SK-N-SH treated with all-trans-retinoic acid at 6 μM for 48 hours (cell line): ENCODE measurements around the gene FOLR2.

Experiments
- ATAC-seq: fragments of 200-7000 bp; cut with Tn5 transposase; 3 replicates; pipeline ENCODE4 v1.9.1; 2020; ENCODE audit warnings: mild to moderate bottlenecking, moderate library complexity
- ARNTL ChIP-seq: fragments of 450-650 bp; formaldehyde crosslinking; IDR thresholded peaks from 2 replicates; pipeline ENCODE4 v1.5.0; 2020; ENCODE audit warnings: low read depth, mild to moderate bottlenecking, moderate library complexity, borderline replicate concordance
- BACH2 ChIP-seq: fragments of 250-450 bp; sonication (Bioruptor Pico); IDR thresholded peaks from 2 replicates; pipeline ENCODE4 v1.9.0; 2021; ENCODE audit warnings: mild to moderate bottlenecking, borderline replicate concordance
- CSDC2 ChIP-seq: fragments of 250-450 bp; sonication (Bioruptor Pico); IDR thresholded peaks from 2 replicates; pipeline ENCODE4 v1.5.0; 2020; ENCODE audit warnings: mild to moderate bottlenecking, moderate library complexity
- ESRRG ChIP-seq: fragments of 250-450 bp; sonication (Bioruptor Pico); IDR thresholded peaks from 2 replicates; pipeline ENCODE4 v1.6.1; 2021; ENCODE audit warnings: mild to moderate bottlenecking
- GLIS3 ChIP-seq: fragments of 250-450 bp; sonication (Bioruptor Pico); IDR thresholded peaks from 2 replicates; pipeline ENCODE4 v1.5.0; 2020; ENCODE audit warnings: mild to moderate bottlenecking, moderate library complexity
- ISL1 ChIP-seq: fragments of 250-450 bp; sonication (Bioruptor Pico); IDR thresholded peaks from 2 replicates; pipeline ENCODE4 v2.1.2; 2022; ENCODE audit warnings: mild to moderate bottlenecking, moderate library complexity
- OSR1 ChIP-seq: fragments of 250-450 bp; sonication (Bioruptor Pico); IDR thresholded peaks from 2 replicates; pipeline ENCODE4 v1.8.0; 2022; ENCODE audit warnings: moderate library complexity, mild to moderate bottlenecking, inconsistent platforms
- PPARA ChIP-seq: fragments of 250-450 bp; sonication (Bioruptor Pico); IDR thresholded peaks from 2 replicates; pipeline ENCODE4 v1.5.0; 2020; ENCODE audit warnings: mild to moderate bottlenecking, borderline replicate concordance
- RARB ChIP-seq: fragments of 250-450 bp; sonication (Bioruptor Pico); IDR thresholded peaks from 2 replicates; pipeline ENCODE4 v1.8.0; 2021; ENCODE audit warnings: mild to moderate bottlenecking, moderate library complexity
- SNAI2 ChIP-seq: fragments of 250-450 bp; sonication (Bioruptor Pico); IDR thresholded peaks from 2 replicates; pipeline ENCODE4 v1.5.0; 2020; ENCODE audit warnings: mild to moderate bottlenecking, moderate library complexity
- TCF4 ChIP-seq: fragments of 250-450 bp; sonication (Bioruptor Pico); IDR thresholded peaks from 2 replicates; pipeline ENCODE4 v1.8.0; 2021; ENCODE audit warnings: mild to moderate bottlenecking, moderate library complexity, borderline replicate concordance
- TOX ChIP-seq: fragments of 250-450 bp; sonication (Bioruptor Pico); IDR thresholded peaks from 2 replicates; pipeline ENCODE4 v1.8.0; 2021; ENCODE audit warnings: mild to moderate bottlenecking, moderate library complexity, borderline replicate concordance
- ZC3H10 ChIP-seq: fragments of 250-450 bp; sonication (Bioruptor Pico); IDR thresholded peaks from 2 replicates; pipeline ENCODE4 v1.5.1; 2021; ENCODE audit warnings: mild to moderate bottlenecking, moderate library complexity
- ZFP3 ChIP-seq: fragments of 250-450 bp; sonication (Bioruptor Pico); IDR thresholded peaks from 2 replicates; pipeline ENCODE4 v1.5.0; 2020; ENCODE audit warnings: mild to moderate bottlenecking, moderate library complexity
- ZFP30 ChIP-seq: fragments of 450-650 bp; formaldehyde crosslinking; IDR thresholded peaks from 2 replicates; pipeline ENCODE4 v1.5.0; 2022; ENCODE audit warnings: mild to moderate bottlenecking, moderate library complexity
- ZNF565 ChIP-seq: fragments of 450-650 bp; formaldehyde crosslinking; conservative IDR thresholded peaks from 2 replicates; pipeline ENCODE4 v1.5.0; 2020; ENCODE audit warnings: low read depth, mild to moderate bottlenecking, moderate library complexity
- ZNF70 ChIP-seq: fragments of 450-650 bp; formaldehyde crosslinking; IDR thresholded peaks from 2 replicates; pipeline ENCODE4 v1.5.0; 2020; ENCODE audit warnings: mild to moderate bottlenecking, moderate library complexity
- ZNF8 ChIP-seq: fragments of 450-650 bp; formaldehyde crosslinking; IDR thresholded peaks from 2 replicates; pipeline ENCODE4 v1.5.0; 2020; ENCODE audit warnings: mild to moderate bottlenecking, moderate library complexity
- TF ChIP-seq, protein P1 (sequence below): fragments of 250-450 bp; sonication (Bioruptor Pico); IDR thresholded peaks from 2 replicates; pipeline ENCODE4 v1.8.0; 2020; ENCODE audit warnings: mild to moderate bottlenecking, moderate library complexity, borderline replicate concordance
- TF ChIP-seq, protein P2 (sequence below): fragments of 250-450 bp; sonication (Bioruptor Pico); IDR thresholded peaks from 2 replicates; pipeline ENCODE4 v1.8.0; 2021; ENCODE audit warnings: low read depth, mild to moderate bottlenecking, moderate library complexity, borderline replicate concordance
- TF ChIP-seq, protein P3 (sequence below): fragments of 250-450 bp; sonication (Bioruptor Pico); IDR thresholded peaks from 2 replicates; pipeline ENCODE4 v1.5.1; 2020; ENCODE audit warnings: low read depth, mild to moderate bottlenecking, moderate library complexity
- TF ChIP-seq, protein P4 (sequence below): fragments of 250-450 bp; sonication (Bioruptor Pico); IDR thresholded peaks from 2 replicates; pipeline ENCODE4 v1.5.0; 2020; ENCODE audit warnings: mild to moderate bottlenecking, moderate library complexity
- TF ChIP-seq, protein P5 (sequence below): fragments of 250-450 bp; sonication (Bioruptor Pico); IDR thresholded peaks from 2 replicates; pipeline ENCODE4 v1.5.1; 2021; ENCODE audit warnings: mild to moderate bottlenecking, moderate library complexity

The FOLR2 gene

GRCh38 chr11:72234920-72235319 lies 18.3 kb downstream of the FOLR2 start:
- ATAC-seq, result no peak
- no peak for TF ChIP-seq ZC3H10 (CRISPR knock-in tag)
- TF ChIP-seq ZNF70 (CRISPR knock-in tag), result peak; percentile 3; the same call in 1 of the 2 replicates
- no peak for TF ChIP-seq CSDC2
- no peak for TF ChIP-seq BACH2 (CRISPR knock-in tag)
- no peak for TF ChIP-seq ESRRG (CRISPR knock-in tag)
- TF ChIP-seq, all 23 proteins: peak for 1

- no peak for ATAC-seq
- TF ChIP-seq CSDC2 (no peak), TCF4 (CRISPR knock-in tag) (no peak; the same call in 1 of the 2 replicates), ARNTL (no peak; the same call in 1 of the 2 replicates), ISL1 (CRISPR knock-in tag) (no peak), GLIS3 (CRISPR knock-in tag) (peak; percentile 89), TOX (CRISPR knock-in tag) (no peak), OSR1 (CRISPR knock-in tag) (no peak), ZNF8 (peak; percentile 39; the same call in 1 of the 2 replicates), ZNF565 (CRISPR knock-in tag) (peak; percentile 44), ZFP3 (CRISPR knock-in tag) (no peak), ZFP30 (no peak; the same call in none of the 2 replicates), BACH2 (CRISPR knock-in tag) (no peak), SNAI2 (CRISPR knock-in tag) (no peak), RARB (no peak), ZC3H10 (CRISPR knock-in tag) (no peak; the same call in 1 of the 2 replicates), ZNF70 (CRISPR knock-in tag) (peak; percentile 32), PPARA (0 out of 2 replicates have a peak, but pooled peaks have one; percentile 57), ESRRG (CRISPR knock-in tag) (no peak)
- TF ChIP-seq, protein P1, sequence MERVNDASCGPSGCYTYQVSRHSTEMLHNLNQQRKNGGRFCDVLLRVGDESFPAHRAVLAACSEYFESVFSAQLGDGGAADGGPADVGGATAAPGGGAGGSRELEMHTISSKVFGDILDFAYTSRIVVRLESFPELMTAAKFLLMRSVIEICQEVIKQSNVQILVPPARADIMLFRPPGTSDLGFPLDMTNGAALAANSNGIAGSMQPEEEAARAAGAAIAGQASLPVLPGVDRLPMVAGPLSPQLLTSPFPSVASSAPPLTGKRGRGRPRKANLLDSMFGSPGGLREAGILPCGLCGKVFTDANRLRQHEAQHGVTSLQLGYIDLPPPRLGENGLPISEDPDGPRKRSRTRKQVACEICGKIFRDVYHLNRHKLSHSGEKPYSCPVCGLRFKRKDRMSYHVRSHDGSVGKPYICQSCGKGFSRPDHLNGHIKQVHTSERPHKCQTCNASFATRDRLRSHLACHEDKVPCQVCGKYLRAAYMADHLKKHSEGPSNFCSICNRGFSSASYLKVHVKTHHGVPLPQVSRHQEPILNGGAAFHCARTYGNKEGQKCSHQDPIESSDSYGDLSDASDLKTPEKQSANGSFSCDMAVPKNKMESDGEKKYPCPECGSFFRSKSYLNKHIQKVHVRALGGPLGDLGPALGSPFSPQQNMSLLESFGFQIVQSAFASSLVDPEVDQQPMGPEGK, result 0 out of 2 replicates have a peak, but pooled peaks have one; percentile 9
- TF ChIP-seq, protein P2, sequence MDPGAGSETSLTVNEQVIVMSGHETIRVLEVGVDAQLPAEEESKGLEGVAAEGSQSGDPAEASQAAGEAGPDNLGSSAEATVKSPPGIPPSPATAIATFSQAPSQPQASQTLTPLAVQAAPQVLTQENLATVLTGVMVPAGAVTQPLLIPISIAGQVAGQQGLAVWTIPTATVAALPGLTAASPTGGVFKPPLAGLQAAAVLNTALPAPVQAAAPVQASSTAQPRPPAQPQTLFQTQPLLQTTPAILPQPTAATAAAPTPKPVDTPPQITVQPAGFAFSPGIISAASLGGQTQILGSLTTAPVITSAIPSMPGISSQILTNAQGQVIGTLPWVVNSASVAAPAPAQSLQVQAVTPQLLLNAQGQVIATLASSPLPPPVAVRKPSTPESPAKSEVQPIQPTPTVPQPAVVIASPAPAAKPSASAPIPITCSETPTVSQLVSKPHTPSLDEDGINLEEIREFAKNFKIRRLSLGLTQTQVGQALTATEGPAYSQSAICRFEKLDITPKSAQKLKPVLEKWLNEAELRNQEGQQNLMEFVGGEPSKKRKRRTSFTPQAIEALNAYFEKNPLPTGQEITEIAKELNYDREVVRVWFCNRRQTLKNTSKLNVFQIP (CRISPR knock-in tag), result no peak
- TF ChIP-seq, protein P3, sequence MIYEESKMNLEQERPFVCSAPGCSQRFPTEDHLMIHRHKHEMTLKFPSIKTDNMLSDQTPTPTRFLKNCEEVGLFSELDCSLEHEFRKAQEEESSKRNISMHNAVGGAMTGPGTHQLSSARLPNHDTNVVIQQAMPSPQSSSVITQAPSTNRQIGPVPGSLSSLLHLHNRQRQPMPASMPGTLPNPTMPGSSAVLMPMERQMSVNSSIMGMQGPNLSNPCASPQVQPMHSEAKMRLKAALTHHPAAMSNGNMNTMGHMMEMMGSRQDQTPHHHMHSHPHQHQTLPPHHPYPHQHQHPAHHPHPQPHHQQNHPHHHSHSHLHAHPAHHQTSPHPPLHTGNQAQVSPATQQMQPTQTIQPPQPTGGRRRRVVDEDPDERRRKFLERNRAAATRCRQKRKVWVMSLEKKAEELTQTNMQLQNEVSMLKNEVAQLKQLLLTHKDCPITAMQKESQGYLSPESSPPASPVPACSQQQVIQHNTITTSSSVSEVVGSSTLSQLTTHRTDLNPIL (CRISPR knock-in tag), result no peak; the same call in 1 of the 2 replicates
- TF ChIP-seq, protein P4, sequence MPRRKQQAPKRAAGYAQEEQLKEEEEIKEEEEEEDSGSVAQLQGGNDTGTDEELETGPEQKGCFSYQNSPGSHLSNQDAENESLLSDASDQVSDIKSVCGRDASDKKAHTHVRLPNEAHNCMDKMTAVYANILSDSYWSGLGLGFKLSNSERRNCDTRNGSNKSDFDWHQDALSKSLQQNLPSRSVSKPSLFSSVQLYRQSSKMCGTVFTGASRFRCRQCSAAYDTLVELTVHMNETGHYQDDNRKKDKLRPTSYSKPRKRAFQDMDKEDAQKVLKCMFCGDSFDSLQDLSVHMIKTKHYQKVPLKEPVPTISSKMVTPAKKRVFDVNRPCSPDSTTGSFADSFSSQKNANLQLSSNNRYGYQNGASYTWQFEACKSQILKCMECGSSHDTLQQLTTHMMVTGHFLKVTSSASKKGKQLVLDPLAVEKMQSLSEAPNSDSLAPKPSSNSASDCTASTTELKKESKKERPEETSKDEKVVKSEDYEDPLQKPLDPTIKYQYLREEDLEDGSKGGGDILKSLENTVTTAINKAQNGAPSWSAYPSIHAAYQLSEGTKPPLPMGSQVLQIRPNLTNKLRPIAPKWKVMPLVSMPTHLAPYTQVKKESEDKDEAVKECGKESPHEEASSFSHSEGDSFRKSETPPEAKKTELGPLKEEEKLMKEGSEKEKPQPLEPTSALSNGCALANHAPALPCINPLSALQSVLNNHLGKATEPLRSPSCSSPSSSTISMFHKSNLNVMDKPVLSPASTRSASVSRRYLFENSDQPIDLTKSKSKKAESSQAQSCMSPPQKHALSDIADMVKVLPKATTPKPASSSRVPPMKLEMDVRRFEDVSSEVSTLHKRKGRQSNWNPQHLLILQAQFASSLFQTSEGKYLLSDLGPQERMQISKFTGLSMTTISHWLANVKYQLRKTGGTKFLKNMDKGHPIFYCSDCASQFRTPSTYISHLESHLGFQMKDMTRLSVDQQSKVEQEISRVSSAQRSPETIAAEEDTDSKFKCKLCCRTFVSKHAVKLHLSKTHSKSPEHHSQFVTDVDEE (CRISPR knock-in tag), result no peak; the same call in 1 of the 2 replicates
- TF ChIP-seq, protein P5, sequence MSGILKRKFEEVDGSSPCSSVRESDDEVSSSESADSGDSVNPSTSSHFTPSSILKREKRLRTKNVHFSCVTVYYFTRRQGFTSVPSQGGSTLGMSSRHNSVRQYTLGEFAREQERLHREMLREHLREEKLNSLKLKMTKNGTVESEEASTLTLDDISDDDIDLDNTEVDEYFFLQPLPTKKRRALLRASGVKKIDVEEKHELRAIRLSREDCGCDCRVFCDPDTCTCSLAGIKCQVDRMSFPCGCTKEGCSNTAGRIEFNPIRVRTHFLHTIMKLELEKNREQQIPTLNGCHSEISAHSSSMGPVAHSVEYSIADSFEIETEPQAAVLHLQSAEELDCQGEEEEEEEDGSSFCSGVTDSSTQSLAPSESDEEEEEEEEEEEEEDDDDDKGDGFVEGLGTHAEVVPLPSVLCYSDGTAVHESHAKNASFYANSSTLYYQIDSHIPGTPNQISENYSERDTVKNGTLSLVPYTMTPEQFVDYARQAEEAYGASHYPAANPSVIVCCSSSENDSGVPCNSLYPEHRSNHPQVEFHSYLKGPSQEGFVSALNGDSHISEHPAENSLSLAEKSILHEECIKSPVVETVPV, result peak; percentile 89
These were observed 18.9 kb downstream of the FOLR2 start for GRCh38 chr11:72235351-72236057.
